Measurements from ENCODE around the gene KIDINS220.

The KIDINS220 gene

DNA sequence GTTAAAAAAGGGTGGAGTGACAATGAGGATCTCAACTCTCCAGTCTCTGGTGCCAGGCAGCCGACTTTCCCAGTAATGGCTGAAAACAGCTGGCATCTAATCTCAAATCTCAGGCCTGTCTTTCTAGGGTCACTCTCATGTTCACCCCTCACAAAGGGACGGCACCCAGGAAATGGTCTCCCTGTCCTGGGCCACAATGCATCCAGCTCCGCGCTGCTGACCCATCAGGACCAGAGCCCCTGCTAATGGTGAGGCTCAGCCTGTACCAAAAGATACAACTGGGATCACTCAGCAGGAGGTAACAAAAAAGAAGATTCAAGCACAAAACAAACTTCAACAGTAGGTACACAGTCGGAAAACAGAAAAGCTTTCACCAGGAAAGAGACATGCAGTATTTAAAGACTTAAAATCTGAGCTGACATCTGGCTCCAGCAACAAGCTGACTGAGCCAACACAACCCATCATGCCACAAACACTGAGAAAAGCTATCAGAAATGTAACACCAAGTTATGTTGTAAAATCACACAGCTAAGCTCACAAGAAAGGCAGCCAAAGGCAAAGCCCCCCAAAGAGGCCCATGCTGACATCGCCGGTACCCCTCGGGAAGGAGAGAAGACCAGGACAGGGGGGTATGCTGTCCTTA lies 13.6 kb upstream of the KIDINS220 start:
- DNase-seq, result no peak

DNA sequence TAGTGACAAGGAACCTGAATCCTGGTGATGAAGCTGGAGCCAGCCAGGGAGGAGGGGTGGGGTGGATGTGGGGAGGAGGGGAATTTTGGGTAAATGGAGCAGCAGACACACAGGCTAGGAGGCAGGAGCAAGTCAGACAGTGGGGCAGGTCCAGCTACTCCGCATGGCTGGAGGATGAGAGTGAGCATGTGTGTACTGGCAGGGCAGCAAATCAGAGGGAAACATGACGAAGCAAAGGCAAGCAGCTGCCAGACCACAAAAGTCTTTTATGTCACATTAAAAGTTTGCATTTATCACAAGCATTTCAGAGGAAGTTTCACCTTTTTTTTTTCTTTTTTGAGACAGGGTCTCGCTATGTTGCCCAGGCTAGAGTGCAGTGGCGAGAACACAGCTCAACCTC lies 11.9 kb upstream of the KIDINS220 start:
- DNase-seq, result no peak

DNA sequence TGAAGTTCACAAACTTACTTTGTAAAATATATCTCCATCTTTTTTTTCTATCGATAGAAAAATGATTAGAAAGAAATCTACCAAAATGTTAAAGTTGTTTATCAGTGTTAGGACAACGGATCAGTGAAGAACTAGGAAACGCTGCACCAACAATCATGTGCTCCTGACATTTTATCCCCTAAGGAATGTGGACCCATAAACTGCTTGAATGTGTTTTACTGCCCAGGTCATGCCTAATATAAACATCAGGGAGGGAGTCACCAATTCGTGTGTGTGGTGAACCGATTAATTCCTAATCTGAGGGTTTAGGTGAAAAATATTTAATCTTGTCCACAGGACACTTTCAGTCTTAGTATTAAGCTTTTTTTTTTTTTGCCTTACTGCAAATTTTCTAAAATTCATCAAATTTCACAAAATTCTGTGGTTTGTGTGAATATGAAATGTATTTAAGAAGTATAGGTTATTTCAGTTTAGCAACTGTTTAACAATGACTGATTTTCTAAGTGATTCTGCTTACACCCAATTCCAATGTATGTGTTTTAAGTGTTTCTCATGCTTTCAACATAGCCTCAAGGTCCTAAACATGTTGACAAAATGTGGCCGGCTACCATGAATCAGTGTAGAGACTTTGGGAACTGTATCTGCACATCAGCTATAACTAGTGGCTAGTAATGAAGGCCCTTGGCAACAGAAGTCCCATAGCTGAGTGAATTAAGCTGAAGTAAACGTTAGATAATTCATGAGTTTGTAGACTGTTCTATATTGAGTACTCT lies 11.1 kb upstream of the KIDINS220 start:
- no peak for DNase-seq

DNA sequence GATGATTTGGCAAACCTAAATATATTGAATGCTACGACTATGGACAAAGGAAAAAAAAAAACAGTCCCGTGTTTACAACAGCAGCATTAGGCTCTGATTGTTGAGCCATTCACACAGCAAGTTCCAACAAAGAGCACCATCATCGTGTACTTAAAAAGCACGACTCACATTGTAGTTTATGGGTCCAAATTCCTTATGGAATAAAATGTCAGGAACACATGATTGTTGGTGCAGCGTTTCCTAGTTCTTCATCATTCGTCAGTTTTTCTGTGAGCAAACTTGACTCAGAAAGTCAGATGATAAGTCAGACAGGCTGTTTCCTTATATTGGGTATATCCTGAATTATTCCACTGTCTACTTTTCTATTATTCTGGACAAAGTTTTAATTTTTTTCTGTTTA lies 10.0 kb upstream of the KIDINS220 start:
- no peak for DNase-seq

DNA sequence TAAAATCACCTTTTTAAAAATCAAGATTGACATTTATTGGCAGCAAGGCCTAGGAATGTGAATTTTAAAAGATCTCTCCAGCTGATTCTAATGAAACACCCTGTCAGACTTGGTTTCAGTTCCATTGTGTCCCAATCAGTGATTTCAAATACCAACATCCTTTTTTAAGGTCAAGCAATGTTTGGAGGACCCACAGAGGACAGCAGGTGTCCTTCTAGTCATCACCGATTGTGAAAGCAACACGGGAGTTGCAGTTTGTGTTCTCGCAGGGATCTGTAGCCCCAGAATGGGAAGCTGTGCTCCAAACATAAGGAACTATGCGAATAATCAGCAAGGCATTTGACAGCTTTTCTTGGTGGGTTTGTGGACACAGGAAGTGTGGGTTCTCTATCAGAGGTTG lies 4.5 kb upstream of the KIDINS220 start:
- DNase-seq, result no peak

DNA sequence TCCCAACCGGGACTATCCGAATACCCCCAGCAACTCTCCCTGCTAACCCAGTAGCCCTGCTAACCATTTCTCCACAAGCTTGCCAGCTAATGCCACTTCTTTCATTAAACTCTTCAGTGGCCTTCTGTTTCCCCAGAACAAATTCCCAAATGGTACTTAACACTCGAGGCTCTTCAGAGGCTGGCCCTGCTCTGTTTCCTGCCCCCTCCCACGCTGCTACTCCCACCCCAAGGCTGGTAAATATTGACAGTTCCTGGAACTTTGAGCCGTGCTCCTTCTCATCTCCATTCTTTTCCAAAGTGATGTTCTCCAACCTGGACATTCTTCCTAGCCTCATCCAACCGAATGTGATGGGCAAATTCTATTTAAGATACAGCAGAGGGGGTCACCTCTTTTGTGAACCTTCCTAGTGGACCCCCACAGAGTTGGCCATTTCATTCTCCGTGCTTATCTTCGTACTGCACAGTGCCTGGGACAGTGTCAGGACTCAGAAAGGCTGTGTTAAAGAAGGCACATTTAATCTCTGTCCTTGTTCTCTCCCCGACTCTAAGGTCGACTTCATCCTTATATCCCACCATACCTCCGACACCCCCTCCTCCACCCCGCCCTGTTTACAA lies 3.2 kb upstream of the KIDINS220 start:
- DNase-seq, result no peak

DNA sequence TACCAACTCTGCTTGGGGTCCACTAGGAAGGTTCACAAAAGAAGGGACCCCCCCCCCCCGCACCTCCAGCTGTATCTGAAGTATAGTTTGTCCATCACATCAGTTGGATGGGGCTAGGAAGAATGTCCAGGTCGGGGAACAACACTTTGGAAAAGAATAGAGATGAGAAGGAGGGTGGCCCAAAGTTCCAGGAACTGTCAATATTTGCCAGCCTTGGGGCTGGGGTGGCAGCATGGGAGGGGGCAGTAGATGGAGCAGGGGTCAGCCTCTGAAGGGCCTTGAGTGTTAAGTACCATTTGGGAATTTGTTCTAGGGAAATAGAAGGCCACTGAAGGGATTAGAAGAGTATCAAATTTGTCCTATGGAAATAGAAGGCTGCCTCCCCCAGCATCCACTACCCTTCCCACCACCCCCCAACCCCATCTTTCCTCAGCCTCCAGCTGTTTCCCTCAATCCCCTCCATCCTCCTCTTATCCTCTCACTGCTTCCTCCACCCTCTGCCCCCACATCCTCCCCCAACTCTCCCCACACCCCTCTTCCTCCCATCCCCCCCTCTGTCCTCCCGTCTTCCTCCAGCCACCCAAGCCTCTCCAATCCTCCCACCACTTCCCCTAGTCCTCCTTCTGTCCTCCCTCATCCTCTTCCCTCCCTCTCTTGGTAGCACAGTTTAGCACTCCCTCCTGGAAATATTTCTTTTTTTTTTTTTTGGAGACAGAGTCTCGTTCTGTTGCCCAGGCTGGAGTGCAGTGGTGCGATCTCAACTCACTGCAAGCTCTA lies 2.0 kb upstream of the KIDINS220 start:
- no peak for DNase-seq

DNA sequence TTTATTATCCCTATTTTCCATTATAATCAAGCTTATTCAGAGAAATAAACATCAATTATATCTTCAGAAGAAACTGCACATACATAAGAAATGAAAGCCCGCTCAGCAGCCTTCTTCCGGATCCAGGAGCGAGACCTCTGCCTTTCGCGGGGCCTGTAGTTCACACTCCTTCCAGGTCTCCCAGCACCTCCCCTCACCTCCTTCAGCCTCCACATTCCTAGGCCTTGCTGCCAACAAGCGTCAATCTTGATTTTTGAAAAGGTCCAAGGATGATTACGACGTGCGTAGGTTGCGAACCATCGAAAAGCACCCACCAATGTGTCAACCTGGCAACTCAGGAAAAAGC lies 355 bp upstream of the KIDINS220 start:
- DNase-seq, result no peak

DNA sequence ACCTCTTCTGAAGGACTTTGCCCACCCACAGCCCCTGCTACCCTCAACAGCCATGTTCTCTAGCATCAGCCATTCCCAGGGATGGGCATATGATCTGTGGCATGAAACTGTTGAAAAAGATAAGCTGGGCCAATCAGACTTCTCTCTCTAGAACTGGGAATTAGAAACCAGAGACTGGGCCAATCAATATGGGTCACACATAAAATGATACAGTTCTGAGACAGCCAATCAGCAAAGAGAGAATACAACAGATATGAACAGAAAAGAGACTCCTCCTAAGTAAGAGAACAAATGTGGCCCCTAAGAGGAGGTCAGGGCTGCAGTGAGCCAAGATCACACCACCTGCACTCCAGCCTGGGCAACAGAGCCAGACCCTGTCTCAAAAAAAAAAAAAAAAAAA lies 2.1 kb downstream of the KIDINS220 start:
- no peak for DNase-seq

DNA sequence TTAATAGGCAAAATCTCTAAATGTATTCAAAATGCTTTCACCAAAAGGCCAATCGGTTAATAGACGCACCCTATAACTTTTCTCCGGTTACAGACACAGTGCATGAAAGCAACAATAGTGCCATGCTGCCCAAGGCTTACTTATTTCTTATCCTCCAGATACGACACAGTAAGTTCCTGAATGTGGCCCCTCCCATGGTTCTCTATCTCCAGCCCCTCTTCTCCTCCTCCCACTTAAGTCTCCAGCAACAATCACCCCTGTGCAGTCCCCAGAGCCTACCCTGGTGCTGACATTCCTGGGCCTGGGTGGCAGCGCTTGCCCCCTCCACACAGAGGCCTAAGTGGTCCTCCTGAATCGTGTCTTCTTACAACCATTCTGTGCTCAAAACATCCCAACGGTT lies 3.6 kb downstream of the KIDINS220 start:
- no peak for DNase-seq

DNA sequence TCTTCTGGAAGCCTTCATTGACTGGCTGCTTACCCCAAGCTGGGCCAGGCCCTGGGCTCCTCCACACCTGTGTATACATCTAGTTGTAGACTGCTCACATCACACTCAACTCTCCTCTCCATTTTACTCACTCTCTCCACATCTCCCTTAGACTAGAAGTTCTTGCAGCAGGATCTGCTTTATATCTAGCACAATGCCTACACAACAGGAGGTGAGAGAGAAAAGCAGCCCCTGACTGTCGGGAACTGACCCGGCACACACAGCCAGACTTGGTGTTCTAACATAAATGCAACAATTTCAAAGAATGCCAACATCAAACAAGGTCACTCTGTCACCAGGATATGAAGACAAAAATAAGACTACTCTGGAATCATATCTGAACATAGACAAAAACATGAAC lies 5.9 kb downstream of the KIDINS220 start:
- no peak for DNase-seq

DNA sequence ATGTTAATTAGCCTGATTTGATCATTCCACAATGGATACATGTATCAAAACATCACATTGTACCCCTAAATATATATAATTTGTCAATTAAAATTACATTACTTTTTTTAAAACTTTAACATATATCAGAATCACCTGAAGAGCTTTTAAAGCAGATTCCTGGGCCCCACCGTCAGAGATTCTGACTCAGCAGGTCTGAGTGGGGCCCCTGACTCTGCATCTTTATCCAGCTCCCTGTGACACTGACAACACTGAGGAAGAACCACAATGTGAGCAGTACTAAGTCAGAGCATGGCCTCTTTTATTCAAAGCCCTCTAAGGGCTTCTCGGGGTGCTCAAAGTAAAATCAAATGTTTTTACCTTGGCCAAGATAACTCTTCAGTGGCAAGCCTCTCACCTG lies 9.7 kb downstream of the KIDINS220 start:
- DNase-seq, result no peak

DNA sequence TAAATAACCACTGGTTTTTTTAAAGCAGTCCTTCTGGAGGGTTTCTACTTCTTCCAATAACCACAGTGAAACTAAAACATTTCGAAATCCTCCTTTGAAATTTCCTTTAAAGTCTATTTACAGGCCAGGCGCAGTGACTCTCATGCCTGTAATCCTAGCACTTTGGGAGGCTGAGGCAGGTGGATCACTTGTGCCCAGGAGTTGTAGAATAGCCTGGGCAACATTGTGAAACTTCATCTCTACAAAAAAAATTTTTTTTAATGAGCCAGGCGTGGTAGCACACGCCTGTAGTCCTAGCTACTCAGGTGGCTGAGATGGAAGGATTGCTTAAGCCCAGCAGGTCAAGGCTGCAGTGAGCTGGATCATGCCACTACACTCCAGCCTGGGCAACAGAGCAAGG lies 15.2 kb downstream of the KIDINS220 start:
- DNase-seq, result no peak

DNA sequence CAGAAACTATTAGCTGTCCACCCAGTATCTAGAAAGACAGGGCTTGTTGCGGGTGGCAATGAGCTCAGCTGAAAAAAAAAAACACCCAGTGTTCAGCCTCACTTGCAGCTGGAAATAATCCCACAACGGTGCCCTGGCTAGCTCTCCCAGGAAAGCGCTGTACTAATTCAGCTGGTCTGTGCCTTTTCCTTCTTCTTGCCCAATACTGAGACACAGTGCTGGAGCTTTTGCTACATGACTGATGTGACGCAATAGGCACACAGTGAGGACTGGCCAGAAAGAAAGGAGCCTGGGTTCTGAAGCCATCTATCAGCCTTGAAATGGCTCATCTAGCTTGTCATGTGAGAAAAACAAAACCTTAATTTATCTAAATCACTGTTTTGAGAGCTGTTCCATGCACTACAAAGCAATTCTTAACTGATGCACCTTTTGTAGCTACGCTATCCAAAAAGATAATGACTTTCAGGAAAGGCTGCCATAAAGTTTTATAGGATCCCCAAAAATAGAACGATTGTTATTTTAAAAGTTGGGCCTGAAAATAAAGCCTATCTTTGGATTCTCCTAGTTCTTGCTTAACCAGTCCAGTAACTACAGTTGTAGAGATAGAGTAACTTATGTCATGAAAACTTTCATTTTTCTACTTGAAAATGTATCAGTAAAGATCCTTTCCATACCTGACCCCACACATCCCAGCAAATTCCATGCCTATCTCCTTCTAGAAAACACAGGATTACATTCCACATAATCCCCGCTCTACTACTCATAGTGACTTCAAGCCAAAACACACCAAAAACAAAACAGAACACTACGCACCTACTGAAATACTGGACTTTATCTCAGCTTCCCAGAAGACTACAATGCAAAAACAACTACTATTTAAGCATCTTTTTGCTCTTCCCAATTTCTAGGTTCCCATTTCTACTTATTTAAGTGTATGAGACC lies 15.9 kb downstream of the KIDINS220 start:
- no peak for DNase-seq

DNA sequence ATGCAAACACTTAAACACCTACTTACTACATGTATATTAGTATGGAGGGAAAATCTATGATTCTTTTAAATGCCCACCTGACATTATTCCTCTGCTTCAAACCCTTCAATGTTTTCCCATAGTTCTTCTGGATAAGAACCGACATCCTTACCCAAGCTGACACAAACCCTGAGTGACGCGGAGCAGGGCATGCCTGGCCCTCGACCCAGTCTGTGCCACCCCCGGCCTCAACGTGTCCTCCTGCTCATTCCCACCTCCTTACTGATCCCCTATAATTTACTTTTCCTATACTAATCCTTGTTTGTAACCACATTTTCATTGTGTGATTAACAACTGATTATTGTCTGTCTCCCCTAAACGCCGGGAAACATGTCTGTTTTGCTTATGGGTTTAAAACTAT lies 17.5 kb downstream of the KIDINS220 start:
- no peak for DNase-seq

DNA sequence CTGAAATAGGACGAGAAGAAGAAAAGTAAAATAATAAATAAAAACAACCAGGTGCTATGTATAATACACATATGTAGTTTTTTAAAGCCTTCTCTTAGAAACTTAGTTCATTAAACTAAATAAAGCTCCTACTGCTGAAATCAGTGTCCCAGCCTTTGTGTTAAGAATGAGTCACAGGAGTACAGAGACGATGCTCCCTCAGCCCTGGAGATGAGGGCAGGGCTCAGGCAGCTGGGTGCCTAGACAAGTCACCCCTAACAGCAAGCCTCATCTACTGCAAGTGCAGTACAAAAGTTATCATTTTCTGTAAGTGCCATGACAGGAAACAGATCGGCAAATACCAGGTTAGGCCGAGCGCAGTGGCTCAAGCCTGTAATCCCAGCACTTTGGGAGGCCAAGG lies 18.2 kb downstream of the KIDINS220 start:
- no peak for DNase-seq

DNA sequence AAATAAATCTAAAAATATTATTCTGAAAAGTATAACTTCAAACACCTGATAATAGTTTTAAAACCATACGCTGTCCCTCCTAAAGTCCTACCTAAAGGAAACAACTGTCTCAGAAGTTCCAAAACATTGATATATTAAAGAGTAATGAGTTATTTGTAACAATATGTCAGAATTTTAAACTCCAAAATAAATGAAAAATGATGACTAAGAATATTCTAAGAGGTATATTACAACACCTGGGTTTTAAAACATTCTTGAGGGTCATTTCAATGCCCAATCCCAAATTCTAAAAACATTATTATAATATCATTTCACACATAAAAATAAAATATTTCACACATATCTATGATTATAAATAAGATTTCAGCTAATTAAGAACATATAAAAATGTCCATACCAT lies 20.2 kb downstream of the KIDINS220 start:
- DNase-seq, result no peak

DNA sequence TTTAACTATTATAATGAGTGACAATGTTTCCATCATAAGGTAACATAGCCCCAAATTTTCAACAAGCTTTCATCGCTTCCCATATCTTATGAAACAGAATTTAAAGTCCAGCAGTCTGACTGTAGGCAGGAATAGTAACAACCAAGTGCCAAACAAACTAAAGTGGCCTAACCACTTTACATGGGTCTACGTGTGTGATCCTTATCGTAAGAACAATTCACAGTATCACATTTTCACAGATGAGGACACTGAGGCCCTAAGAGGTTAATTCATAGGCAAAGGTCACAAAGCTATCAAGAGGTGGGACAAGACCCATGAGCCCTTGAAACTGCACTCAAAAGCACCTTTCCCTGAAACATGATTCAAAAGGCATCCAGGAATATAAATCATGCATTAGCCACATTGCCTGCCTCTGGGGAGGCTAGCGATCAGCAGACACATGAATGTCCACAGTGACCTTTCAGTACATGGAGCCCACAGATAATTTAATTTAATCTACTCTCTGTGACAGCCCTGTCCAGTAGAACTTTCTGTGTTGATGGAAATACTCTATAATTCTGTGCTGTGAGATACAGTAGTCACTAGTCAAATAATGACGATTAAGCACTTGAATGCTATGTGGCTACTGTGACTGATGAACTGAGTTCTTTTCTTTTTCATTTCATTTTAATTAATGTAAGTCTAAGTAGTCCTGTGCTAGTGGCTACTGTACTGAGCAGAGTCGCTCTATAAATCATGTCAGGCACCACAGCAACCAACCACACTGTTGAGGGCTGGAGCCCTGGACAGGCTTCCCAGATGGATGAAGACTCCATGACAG lies 30.3 kb downstream of the KIDINS220 start:
- no peak for DNase-seq

DNA sequence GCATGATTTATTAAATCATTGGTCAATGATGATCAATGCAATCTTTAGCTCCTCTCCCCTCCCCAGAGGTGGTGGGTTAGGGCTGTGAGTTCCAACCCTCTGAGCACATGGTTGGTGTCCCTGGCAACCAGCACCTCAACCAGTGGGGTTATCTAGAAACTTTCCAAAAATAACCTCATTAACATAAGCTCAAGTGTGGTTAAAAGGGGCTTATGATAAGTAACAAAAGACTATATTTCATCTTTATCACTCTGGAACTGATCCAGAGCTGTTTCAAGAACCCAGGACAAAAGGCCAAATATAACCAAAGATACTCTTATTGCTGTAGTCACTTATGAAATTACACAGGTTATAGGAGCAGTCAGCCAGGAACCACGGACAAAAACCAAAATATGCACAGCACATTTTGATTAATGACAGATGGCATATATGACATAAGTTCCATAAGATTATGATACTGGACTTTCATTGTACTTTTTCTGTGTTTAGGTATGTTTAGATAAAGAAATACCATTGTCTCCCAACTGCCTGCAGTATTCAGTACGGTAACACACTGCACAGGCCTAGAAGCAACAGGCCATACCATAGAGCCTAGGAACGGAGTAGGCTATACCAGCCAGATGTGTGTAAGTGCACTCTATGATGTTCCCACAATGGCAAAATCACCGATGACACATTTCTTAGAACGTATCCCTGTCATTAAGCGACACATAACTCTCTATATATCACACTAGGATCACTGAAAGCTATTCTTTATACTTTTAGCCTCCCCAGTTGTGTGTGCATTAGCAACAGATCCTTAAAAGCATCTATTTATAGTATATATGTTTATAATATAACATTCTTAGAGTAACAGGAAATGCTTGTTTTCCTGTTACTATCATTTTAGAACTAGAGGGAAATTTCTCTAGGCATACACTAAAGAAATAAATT lies 31.9 kb downstream of the KIDINS220 start:
- no peak for DNase-seq

DNA sequence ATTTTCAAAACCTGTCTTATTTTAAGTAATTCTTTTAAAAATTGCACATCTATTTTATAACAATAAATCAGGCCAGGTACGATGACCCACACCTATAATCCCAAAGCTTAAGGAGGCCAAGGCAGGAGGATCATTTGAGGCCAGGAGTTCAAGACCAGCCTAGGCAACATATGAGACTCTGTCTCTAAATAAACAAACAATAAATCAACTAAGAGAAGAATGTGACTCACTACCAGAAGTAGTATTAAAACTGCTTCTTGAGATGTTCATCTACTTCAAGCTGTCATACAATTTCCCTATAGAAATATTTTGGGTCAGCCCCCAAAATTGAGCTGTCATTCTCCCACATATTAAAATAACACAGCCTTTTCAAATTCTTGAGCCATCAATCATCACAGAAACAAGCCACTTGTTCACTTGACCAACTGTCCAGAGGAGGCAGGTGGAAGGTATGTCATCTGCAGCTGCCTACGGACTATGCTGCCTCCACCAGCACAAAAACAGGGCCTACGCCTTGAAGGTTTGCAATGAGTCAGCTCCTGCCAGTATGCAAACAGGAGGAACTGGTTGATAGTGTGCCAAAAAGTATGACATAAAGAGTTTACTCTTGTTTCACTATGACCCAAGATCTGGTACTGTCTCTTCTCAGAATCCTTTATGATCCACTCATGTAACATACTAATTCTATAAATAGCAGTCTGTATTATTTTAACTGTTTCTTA lies 33.6 kb downstream of the KIDINS220 start:
- DNase-seq, result peak; percentile 49

All from DMS 273 treated with DMSO at 0.1 percent for 48 hours (cell line).